Measurements from ENCODE around the gene RHEB. TPM values are rescaled to one million over a fixed set of nuclear protein-coding genes. Genes with fewer than 3 reads are reported as not detected.

The RHEB gene
- total RNA-seq, 1 experiment from 2014 or later: 114 TPM

GRCh38 chr7:151540146-151540545 lies 20.5 kb upstream of the RHEB start:
- Histone ChIP-seq H3K9ac (ENCODE audit: extremely low read depth, insufficient read length, low read length) (no peak overlapping the region), H3K79me1 (ENCODE audit: insufficient read depth, low read depth, low read length, poor library complexity, severe bottlenecking) (no peaks in the 10 kb centered on the region), H3K23ac (ENCODE audit: insufficient read length, low read depth, low read length) (no peak overlapping the region), H3K9me3 (ENCODE audit: control insufficient read depth, low read depth, low read length) (no peaks in the 10 kb centered on the region), H4K20me1 (ENCODE audit: control insufficient read depth, insufficient read depth, insufficient read length) (no peaks in the 10 kb centered on the region), H4K91ac (ENCODE audit: insufficient read length, low read depth, low read length) (no peak overlapping the region), H3K4me1 (ENCODE audit: insufficient read depth, low read length) (no peaks in the 10 kb centered on the region; the same call in 1 of the 2 replicates), H3K14ac (ENCODE audit: insufficient read depth, low read length) (no peak overlapping the region), H3K27ac (ENCODE audit: insufficient read length, low read depth, low read length) (no peak overlapping the region), H3K23me2 (ENCODE audit: insufficient read length, low read depth, low read length, poor library complexity, severe bottlenecking) (no peaks in the 10 kb centered on the region), H2AK5ac (ENCODE audit: insufficient read length, low read length) (no peak overlapping the region), H3K79me2 (ENCODE audit: insufficient read depth, low read length) (no peaks in the 10 kb centered on the region), H3K27me3 (ENCODE audit: insufficient read depth, low read length) (no peaks in the 10 kb centered on the region), H2BK5ac (ENCODE audit: insufficient read length, low read length) (no peak overlapping the region), H3K56ac (ENCODE audit: insufficient read length, low read depth, low read length) (no peak overlapping the region), H2BK20ac (ENCODE audit: low read depth, low read length, poor library complexity, severe bottlenecking) (no peak overlapping the region), H3K18ac (ENCODE audit: insufficient read length, low read depth, low read length) (no peak overlapping the region), H2BK12ac (ENCODE audit: insufficient read length, low read depth, low read length) (no peak overlapping the region), H3T11ph (ENCODE audit: low read length) (no peak overlapping the region), H4K8ac (replicated peaks; ENCODE audit: insufficient read length, low read depth, low read length) (no peak overlapping the region), H3K4ac (ENCODE audit: low read depth, low read length) (no peak overlapping the region), H3K4me2 (ENCODE audit: insufficient read depth, insufficient read length, low read length) (no peak overlapping the region), H2BK120ac (ENCODE audit: low read depth, low read length, poor library complexity, severe bottlenecking) (no peak overlapping the region), H2AFZ (ENCODE audit: low read length) (no peak overlapping the region), H2BK15ac (ENCODE audit: low read depth, low read length) (no peak overlapping the region), H4K5ac (ENCODE audit: insufficient read length, low read depth, low read length) (no peak overlapping the region)
- no peaks in the 10 kb centered on the region for H3K36me3 Mint-ChIP-seq (ENCODE audit: insufficient read depth in 1 of 3, low read depth in 3 of 3)
- H3K4me1 Mint-ChIP-seq: peaks cover 10 to 13% of the 10 kb centered on the region in 2 experiments
- peaks cover 2% of the 10 kb centered on the region; the same call in 1 of the 2 replicates for H3K27me3 Mint-ChIP-seq (ENCODE audit: low read depth)
- no CpG with 5 or more reads among the region's 4 CpGs for WGBS (ENCODE audit: extremely low coverage, insufficient read length, low lambda C conversion rate)
- TF ChIP-seq CTCF (conservative IDR thresholded peaks at IDR 0.05): no peak
- DNase-seq: no peak
- no peak overlapping the region for H3K4me3 Mint-ChIP-seq
- H3K9me3 Mint-ChIP-seq: no peaks in the 10 kb centered on the region; a peak in 1 of 5 replicates
- H3K27ac Mint-ChIP-seq: no peak overlapping the region

All from H9 (cell line).